ENCODE data around the gene DICER1. TPM values are rescaled to one million over a fixed set of nuclear protein-coding genes. Genes with fewer than 3 reads are reported as not detected.

DICER1 gene
- total and polyA plus RNA-seq, 11 donors = 5.4 to 57.9 (median 29.3) TPM

DNA sequence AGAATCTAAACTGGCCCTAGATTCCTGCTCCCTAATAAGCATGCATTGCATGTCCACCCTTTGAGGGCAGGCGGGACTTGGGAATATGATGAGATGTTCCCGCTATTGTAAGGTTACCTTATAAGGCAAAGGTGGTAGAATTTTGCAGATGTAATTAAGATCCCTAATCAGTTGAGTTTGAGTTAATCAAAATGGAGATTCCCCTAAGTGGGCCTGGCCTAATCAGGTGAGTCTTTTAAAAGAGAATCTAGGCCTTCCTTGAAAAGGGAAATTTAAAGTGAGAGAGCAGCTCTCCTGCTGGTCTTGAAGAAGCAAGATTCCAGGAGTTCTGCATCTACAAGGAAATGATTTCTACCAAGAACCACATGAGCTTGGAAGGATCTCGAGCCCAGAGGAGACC, 83.4 kb downstream of the DICER1 start:
- H3K36me3 ChIP-seq = no peaks in the 10 kb centered on the region
- no peak overlapping the region for H3K27ac ChIP-seq
- H3K27me3 ChIP-seq = peaks cover 0 to 15% (median 0%) of the 10 kb centered on the region in 9 donors
- ATAC-seq = no peak
- no peak for DNase-seq
- no peaks in the 10 kb centered on the region for H3K4me1 ChIP-seq
- TF ChIP-seq, protein P1, sequence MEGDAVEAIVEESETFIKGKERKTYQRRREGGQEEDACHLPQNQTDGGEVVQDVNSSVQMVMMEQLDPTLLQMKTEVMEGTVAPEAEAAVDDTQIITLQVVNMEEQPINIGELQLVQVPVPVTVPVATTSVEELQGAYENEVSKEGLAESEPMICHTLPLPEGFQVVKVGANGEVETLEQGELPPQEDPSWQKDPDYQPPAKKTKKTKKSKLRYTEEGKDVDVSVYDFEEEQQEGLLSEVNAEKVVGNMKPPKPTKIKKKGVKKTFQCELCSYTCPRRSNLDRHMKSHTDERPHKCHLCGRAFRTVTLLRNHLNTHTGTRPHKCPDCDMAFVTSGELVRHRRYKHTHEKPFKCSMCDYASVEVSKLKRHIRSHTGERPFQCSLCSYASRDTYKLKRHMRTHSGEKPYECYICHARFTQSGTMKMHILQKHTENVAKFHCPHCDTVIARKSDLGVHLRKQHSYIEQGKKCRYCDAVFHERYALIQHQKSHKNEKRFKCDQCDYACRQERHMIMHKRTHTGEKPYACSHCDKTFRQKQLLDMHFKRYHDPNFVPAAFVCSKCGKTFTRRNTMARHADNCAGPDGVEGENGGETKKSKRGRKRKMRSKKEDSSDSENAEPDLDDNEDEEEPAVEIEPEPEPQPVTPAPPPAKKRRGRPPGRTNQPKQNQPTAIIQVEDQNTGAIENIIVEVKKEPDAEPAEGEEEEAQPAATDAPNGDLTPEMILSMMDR (IDR thresholded peaks at IDR 0.05) = no peak
- TF ChIP-seq POLR2A (IDR thresholded peaks at IDR 0.05) = no peak
- 88 to 93% (median 91%) methylated on average over 3 of the region's 3 CpGs for WGBS, 4 donors
- no peak overlapping the region for H3K4me3 ChIP-seq
- H3K9me3 ChIP-seq = peaks cover 0 to 6% (median 0%) of the 10 kb centered on the region in 12 donors
- intact Hi-C loops (cut with DNase I) = no loop called here

DNA sequence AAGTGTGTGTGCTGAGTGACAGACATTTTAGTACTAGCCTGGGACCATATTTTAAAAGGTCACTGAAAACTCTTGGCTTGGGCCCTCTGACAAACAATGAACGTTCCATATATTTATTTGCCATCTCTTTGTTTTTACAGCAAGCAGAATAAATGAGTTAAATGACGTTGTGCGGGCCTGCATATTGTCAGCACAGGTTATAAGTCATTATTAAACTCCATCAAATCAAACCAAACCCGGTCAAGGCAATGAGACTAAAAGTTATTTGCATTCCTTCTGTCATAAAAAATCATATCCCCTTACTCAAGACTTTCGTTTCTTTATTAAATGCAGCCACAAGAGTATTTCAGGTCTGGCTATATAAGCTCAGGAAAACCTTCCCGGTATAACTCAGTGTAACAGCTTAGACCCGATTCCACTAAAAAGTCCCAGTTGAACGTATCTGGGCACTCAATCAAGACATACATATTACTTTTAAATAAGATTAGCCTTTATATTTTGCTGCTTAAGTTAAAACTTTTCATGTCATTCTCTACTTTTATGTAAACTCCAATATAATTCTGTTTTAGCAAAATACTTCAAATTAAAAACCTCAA, 84.9 kb downstream of the DICER1 start:
- Histone ChIP-seq H3K27ac (no peak overlapping the region), H3K9me3 (peaks cover 0 to 6% (median 0%) of the 10 kb centered on the region in 12 donors), H3K4me1 (no peaks in the 10 kb centered on the region), H3K36me3 (no peaks in the 10 kb centered on the region), H3K27me3 (peaks cover 0 to 23% (median 0%) of the 10 kb centered on the region in 9 donors), H3K4me3 (no peak overlapping the region)
- intact Hi-C loops (cut with DNase I) = no loop called here
- 77 to 83% (median 81%) methylated on average over 8 of the region's 8 CpGs for WGBS, 4 donors
- TF ChIP-seq POLR2A (IDR thresholded peaks at IDR 0.05) = no peak
- TF ChIP-seq, protein P1 (IDR thresholded peaks at IDR 0.05) = no peak
- ATAC-seq (no peak), DNase-seq (no peak)

DNA sequence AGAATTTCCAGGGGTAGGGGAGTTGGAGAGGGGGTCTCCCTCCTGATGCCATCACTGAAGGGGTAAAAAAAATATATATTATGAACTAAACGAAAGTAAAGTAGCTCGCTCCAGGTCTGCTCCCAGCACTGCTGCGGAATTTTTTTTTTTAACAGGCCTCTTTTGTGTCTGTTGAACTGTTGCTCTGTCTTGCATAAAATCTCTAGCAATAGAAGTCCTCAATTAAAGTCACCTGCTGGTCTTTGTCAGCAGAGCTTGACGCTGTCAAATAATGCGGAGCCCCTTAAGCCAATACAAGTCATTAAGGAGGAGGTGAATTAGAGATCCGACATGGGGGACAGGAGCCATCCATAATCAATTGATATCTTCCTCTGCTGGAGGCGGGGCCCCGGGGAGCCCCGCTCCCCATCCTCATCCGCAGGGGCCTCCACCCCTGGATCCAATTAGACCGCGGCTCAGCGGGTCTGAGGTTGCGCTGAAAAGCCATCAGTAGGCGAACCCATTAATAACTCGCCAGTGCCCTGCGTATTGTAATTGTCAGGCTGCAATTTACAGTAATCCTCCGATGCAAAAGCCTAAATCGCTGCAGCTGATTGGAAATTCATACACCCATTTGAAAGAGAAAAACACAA, 85.6 kb downstream of the DICER1 start:
- no peak overlapping the region for H3K4me3 ChIP-seq
- no peak overlapping the region for H3K27ac ChIP-seq
- ATAC-seq (no peak), DNase-seq (no peak)
- WGBS, 4 donors = 75 to 88% (median 82%) methylated on average over 18 to 19 of the region's 19 CpGs
- no peak for TF ChIP-seq POLR2A (IDR thresholded peaks at IDR 0.05)
- TF ChIP-seq, protein P1 (IDR thresholded peaks at IDR 0.05) = no peak
- intact Hi-C loops (cut with DNase I) = no loop called here
- H3K36me3 ChIP-seq = no peaks in the 10 kb centered on the region
- peaks cover 0 to 6% (median 0%) of the 10 kb centered on the region in 12 donors for H3K9me3 ChIP-seq
- no peaks in the 10 kb centered on the region for H3K4me1 ChIP-seq
- H3K27me3 ChIP-seq = peaks cover 0 to 24% (median 0%) of the 10 kb centered on the region in 9 donors

GRCh38 chr14:95070748-95071435, 86.4 kb downstream of the DICER1 start:
- TF ChIP-seq, protein P1 (IDR thresholded peaks at IDR 0.05) = no peak
- no peak for TF ChIP-seq POLR2A (IDR thresholded peaks at IDR 0.05)
- no peak overlapping the region for H3K4me3 ChIP-seq
- H3K27ac ChIP-seq = no peak overlapping the region
- DNase-seq (no peak), ATAC-seq (no peak)
- H3K4me1 ChIP-seq = no peaks in the 10 kb centered on the region
- peaks cover 0 to 6% (median 0%) of the 10 kb centered on the region in 12 donors for H3K9me3 ChIP-seq
- WGBS, 4 donors = 75 to 82% (median 80%) methylated on average over 11 of the region's 11 CpGs
- no peaks in the 10 kb centered on the region for H3K36me3 ChIP-seq
- intact Hi-C loops (cut with DNase I) = no loop called here
- peaks cover 0 to 24% (median 0%) of the 10 kb centered on the region in 9 donors for H3K27me3 ChIP-seq

All from heart left ventricle (tissue), 16 donors.